Fibroblast of peridontal ligament (primary cell): ENCODE results near the gene PRR35.
A peak's percentile ranks its signal among the peaks of the same experiment; 100 is the strongest.
"Not testable (repeated sequence)": the region's sequence is repeated elsewhere in the genome, so short reads cannot be mapped to it uniquely, and the experiment has no call there.

Source experiments
- DNase-seq: peaks from one replicate; pipeline ENCODE4 v3.0.0-alpha.2; 2010; ENCODE audit errors: extremely low read depth

Gene PRR35

GRCh38 chr16:593807-594206 lies 33.6 kb downstream of the PRR35 start:
- DNase-seq, result no peak

DNA sequence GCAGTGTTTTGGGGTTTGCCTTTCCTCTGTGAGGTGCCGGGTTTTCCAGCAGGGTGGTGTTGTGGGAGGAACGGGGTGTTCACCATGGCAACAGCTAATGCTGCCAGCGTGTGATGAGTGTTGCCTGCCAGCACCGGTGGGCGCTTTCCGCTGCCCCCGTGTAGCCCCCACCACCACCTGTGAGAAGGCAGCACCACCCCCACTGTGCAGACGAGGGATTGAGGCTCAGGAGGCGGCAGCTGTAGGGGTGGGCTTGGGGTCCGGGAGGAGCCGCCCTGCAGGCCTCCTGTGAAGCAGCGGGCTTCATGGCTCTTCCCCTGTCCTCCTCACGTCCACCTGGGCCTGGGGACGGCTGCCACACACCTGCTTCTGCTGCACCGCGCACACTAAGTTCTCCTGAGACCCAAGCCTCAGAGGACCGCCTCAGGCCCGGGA lies 34.9 kb downstream of the PRR35 start:
- DNase-seq, result no peak

DNA sequence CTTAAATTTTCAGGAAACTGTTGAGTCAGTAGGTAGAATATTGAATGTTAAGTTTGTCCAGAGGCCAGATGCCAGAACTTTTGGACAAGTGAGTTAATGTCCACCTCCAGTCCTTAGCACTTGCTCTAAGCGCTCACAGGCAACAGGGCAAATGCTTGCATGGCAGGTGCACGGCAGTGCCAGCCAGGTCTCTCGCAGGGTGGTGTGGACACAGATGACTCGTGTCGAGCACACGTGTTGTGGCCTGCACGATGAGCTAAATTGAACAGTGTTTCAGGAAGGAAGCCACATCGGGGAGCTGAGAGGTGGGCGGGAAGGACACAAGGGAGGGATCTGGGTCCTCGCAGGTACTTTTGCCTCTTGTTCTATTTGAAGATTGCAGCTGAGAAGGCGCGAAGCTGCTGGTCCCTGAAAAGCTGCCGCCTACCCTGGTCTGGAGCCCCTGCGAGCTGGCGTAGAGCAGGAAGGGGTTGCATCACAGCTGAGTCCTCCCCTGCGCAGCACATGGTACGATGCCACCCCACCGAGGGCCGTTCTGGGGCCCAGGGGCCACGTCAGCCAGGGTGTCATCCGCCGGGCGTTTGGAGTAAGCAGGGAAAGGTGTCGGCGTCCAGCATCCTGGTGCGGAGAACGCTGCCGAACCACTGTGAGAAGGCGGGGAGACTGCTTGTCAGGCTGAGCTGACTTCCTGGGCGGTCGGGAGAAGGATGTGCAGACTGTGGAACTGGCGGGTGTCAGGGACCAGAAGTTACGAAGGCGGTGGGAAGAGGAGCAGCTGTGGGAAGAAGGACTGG lies 35.9 kb downstream of the PRR35 start:
- DNase-seq, result no peak

DNA sequence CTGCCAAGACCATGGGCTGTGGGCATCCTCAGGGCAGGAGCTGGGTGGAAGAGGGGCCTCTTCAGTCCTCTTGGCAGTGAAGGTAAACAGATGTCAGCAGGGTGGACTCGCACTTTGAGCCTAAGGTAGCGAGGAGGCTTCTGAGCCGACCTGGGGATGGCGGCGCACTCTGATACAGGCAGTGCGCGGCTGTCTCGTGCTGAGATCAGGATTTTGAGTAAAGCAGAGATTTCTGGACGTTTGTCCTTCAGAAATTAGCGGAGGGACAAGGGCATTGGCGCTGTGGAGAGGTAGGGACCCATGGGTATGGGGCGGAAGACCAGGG lies 36.5 kb downstream of the PRR35 start:
- DNase-seq, result no peak

GRCh38 chr16:597655-598054 lies 37.5 kb downstream of the PRR35 start:
- DNase-seq, result not testable (repeated sequence)

DNA sequence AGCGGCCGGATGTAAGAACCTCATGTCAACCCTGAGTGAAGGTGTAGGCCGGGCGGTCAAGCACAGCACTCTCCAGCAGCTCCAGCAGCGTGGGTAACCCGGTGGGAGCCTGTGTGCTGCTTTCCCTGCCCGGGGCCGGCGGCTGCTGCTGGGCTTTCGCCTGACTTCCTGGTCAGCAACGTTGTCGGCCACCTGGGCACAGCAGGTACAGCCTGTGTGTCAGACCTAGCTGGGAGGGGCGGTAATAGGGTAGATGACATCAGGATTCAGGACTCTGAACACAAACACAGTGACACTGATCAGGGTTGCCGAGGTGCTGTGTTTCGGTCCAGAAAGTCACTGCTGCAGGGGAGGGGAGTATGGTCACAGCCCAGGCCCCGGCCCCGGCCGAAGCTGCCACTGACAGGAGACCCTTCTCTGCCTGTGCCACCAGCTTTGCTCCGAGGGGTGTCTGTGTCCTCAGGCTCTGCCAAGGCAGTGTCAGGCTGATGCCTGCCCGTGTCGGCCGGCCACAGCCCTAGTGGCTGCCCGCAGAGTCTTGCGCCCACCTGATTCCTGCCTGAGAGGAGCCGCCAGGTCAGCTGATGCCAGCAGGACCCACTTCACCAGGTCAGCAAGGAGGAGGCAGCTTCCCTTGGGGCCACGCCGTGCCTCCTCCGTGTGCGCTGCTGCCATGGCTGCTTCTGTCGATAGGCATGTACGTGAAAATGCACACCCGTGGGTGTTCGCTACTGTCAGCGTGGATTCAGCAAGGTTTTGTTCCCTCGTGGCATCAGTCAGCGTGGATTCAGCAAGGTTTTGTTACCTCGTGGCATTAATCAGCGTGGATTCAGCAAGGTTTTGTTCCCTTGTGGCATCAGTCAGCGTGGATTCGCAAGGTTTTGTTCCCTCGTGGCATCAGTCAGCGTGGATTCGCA lies 38.9 kb downstream of the PRR35 start:
- DNase-seq, result no peak

GRCh38 chr16:600781-601180 lies 40.6 kb downstream of the PRR35 start:
- DNase-seq, result peak; percentile 6

DNA sequence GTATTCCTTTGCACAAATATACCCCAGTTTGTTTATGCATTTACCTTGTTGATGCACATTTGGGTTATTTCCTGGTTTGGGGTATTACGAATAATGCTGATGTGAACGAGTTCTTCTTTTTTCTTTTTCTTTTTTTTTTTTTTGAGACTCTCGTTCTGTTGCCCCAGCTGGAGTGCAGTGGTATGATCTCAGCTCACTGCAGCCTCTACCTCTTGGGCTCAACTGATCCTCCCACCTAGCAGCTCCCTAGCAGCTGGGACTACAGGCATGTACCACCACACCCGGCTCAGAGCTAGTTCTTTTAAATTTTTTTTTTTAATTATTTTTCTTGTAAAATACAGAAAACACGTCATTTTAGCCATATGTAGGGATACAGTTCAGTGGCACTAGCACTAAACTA lies 43.7 kb downstream of the PRR35 start:
- DNase-seq, result no peak

DNA sequence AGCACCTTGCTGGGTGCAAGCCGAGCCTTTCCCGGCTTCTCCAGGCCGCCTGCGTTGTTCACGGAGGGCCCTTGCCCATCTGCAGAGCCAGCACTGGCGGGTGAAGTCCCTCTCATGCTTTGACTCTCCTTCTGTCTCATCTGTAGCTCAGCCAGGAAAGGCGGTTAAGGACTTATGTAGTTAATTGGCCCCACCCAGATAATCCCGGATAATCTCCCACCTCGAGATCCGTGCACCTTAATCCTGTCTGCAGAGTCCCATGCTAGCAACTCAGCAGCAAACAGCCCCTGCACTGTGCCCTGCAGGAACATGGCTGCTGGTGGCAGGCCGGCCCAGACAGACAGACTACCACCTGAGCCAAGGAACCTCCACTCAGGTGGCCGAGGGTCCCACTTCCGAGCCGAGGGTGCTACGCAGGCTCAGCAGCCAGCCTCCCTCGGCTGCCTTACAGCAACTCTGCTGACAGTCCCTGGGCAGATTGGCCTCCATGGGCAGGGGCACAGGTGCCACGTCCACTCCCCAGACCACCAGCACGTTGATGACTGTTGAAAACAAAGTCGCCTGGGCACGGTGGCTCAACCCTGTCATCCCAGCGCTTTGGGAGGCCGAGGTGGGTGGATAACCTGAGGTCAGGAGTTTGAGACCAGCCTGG lies 46.6 kb downstream of the PRR35 start:
- DNase-seq, result no peak

DNA sequence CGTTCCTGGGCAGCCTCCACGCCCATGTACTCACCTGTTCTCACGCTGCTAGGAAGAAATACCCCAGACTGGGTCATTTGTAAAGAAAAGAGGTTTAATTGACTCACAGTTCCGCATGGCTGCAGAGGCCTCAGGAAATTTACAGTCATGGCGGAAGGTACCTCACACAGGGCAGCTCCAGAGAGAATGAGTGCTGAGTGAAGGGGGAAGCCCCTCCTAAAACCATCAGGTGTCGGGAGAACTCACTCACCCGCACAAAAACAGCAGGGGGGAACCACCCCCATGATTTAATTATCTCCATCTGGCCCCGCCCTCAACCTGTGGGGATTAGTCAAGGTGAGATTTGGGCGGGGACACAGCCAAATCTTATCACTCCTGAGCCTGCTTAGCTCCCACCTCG lies 47.8 kb downstream of the PRR35 start:
- no peak for DNase-seq

DNA sequence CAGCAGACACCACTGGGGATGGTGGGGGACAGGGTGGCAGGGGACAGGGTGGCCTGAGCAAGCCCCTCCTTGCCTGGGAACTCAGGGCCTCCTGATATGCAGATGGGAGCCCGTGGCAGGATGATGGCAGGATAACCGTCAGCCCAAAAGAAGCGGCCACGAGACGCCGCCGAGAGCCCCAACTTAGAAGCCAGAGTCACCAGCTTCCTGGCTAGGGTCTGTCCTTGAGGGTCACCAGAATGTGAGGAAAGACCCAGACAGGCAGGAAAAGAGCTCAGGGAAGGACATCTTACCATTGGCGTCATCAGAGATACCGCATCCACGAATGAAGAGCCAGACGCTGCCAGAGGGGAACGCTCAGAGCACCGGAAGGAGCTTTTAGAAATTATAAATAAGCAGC lies 49.1 kb downstream of the PRR35 start:
- no peak for DNase-seq

DNA sequence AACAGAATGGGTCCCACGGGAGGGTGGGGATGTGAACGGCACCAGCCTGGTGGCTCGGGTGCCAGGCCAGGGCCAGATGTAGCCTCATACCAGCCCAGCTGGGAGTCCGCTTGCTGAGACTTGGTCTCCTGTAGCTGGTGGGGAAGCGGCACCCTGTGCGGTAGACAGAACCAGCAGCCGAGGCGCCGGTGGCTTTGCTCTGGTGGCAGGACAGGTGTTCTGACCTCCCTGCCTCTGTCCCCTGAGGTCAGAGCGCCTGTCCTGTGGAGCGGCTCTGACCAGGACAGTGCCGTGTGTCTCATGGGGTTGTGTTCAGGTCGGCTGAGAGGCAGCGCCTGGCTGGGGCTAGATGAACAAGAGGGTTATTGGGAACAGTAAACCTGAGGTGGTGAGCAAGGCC lies 49.8 kb downstream of the PRR35 start:
- no peak for DNase-seq

GRCh38 chr16:610513-611381 lies 50.6 kb downstream of the PRR35 start:
- peak; percentile 8 for DNase-seq

- DNase-seq, result no peak
Measured at GRCh38 chr16:615122-615521, 54.9 kb downstream of the PRR35 start.
